Mesodermal cell (in vitro differentiated cells): ENCODE data around the gene KIAA1191. TPM values are rescaled to one million over a fixed set of nuclear protein-coding genes. Genes with fewer than 3 reads are reported as not detected.
"Not testable (repeated sequence)": the region's sequence is repeated elsewhere in the genome, so short reads cannot be mapped to it uniquely, and the experiment has no call there.

Source experiments
- H3K27ac ChIP-seq: 2 replicates; pipeline ENCODE4 v1.7.0; 2013; ENCODE audit warnings: mild to moderate bottlenecking, low read depth, low read length, moderate library complexity; ENCODE audit not compliant: severe bottlenecking
- H3K36me3 ChIP-seq: 2 replicates; pipeline ENCODE4 v1.7.1; 2013; ENCODE audit warnings: mild to moderate bottlenecking, low read length, moderate library complexity; ENCODE audit not compliant: control insufficient read depth, insufficient read depth
- H3K4me1 ChIP-seq: one replicate; pipeline ENCODE4 v1.7.1; 2013; ENCODE audit warnings: mild to moderate bottlenecking, low read length; ENCODE audit not compliant: insufficient read depth, control insufficient read depth, poor library complexity, severe bottlenecking
- H3K4me3 ChIP-seq: 2 replicates; pipeline ENCODE4 v1.7.0; 2013; ENCODE audit warnings: low read length, control low read depth, mild to moderate bottlenecking; ENCODE audit not compliant: insufficient read depth, poor library complexity, severe bottlenecking; ENCODE audit errors: extremely low read depth
- H3K9me3 ChIP-seq: 2 replicates; pipeline ENCODE4 v1.7.1; 2013; ENCODE audit warnings: mild to moderate bottlenecking, low read length, moderate library complexity; ENCODE audit not compliant: control insufficient read depth
- WGBS, 2 experiments: methylation state at CpG; one replicate each; pipeline ENCODE4 v1.1.5; 2013; ENCODE audit warnings: missing lambda C conversion rate in 2 of 2; ENCODE audit not compliant: insufficient coverage in 2 of 2; 5-methylcytosine and 5-hydroxymethylcytosine counted together
- polyA plus RNA-seq, 2 experiments: library from polyadenylated mRNA; stranded (reverse); fragments of 50-300 nt; gene quantifications; one replicate each; pipeline ENCODE4 v1.2.3, GENCODE V29; 2013

Gene KIAA1191
- polyA plus RNA-seq (2013, experiment 1 of 2), result 130 TPM
- polyA plus RNA-seq (2013, experiment 2 of 2), result 118 TPM

- Histone ChIP-seq H3K4me1 (peaks cover 9% of the 10 kb centered on the region), H3K9me3 (no peaks in the 10 kb centered on the region), H3K4me3 (peak within 1 kb of the TSS; percentile 97), H3K27ac (peak within 1 kb of the TSS; percentile 66), H3K36me3 (peaks cover 29% of the 10 kb centered on the region)
- WGBS, 2 experiments, result 0 to 1% methylated on average over 33 to 42 of the region's 56 CpGs
These were observed at the start of gene KIAA1191 for GRCh38 chr5:176361437-176362232. KIAA1191 (minus strand) TSS chr5:176361764; CDS start chr5:176359508, 2,256 bp downstream.

- Histone ChIP-seq H3K27ac (no peak overlapping the region), H3K9me3 (no peaks in the 10 kb centered on the region), H3K36me3 (peaks cover 50% of the 10 kb centered on the region), H3K4me3 (no peak overlapping the region), H3K4me1 (peaks cover 25% of the 10 kb centered on the region)
- 80 to 98% methylated on average over 3 to 4 of the region's 5 CpGs for WGBS, 2 experiments
These were observed 49.1 kb upstream of the KIAA1191 start for GRCh38 chr5:176410486-176411180.

- WGBS, 2 experiments, result 92 to 95% methylated on average over 2 to 3 of the region's 4 CpGs
- Histone ChIP-seq H3K9me3 (no peaks in the 10 kb centered on the region), H3K27ac (no peak overlapping the region), H3K36me3 (peaks cover 58% of the 10 kb centered on the region), H3K4me1 (peaks cover 21% of the 10 kb centered on the region), H3K4me3 (no peak overlapping the region)
These were observed 48.2 kb upstream of the KIAA1191 start for GRCh38 chr5:176409765-176410164.

- Histone ChIP-seq H3K36me3 (peaks cover 63% of the 10 kb centered on the region), H3K27ac (no peak overlapping the region), H3K9me3 (no peaks in the 10 kb centered on the region), H3K4me3 (no peak overlapping the region), H3K4me1 (peaks cover 21% of the 10 kb centered on the region)
- WGBS, 2 experiments, result 97% methylated on average over 5 of the region's 5 CpGs
These were observed 47.0 kb upstream of the KIAA1191 start for GRCh38 chr5:176408590-176408989.

GRCh38 chr5:176408252-176408573, 46.6 kb upstream of the KIAA1191 start:
- H3K9me3 ChIP-seq, H3K27ac ChIP-seq, H3K4me3 ChIP-seq: not testable (repeated sequence)
- Histone ChIP-seq H3K36me3 (peaks cover 66% of the 10 kb centered on the region), H3K4me1 (peaks cover 20% of the 10 kb centered on the region)
- 80 to 82% methylated on average over 1 to 5 of the region's 10 CpGs for WGBS, 2 experiments

- Histone ChIP-seq H3K36me3 (peaks cover 66% of the 10 kb centered on the region), H3K4me1 (peaks cover 15% of the 10 kb centered on the region)
- 88 to 92% methylated on average over 4 to 5 of the region's 6 CpGs for WGBS, 2 experiments
These were observed 46.1 kb upstream of the KIAA1191 start for GRCh38 chr5:176407456-176408251.

GRCh38 chr5:176406436-176407052, 45.0 kb upstream of the KIAA1191 start:
- Histone ChIP-seq H3K36me3 (peaks cover 64% of the 10 kb centered on the region), H3K27ac (no peak overlapping the region), H3K4me1 (peaks cover 4% of the 10 kb centered on the region), H3K9me3 (no peaks in the 10 kb centered on the region), H3K4me3 (no peak overlapping the region)
- 91 to 92% methylated on average over 5 to 7 of the region's 9 CpGs for WGBS, 2 experiments

More at GRCh38 chr5:176407456-176408251, 46.1 kb upstream of the KIAA1191 start:
- no peak overlapping the region for H3K27ac ChIP-seq
- no peak overlapping the region for H3K4me3 ChIP-seq
- H3K9me3 ChIP-seq, result no peaks in the 10 kb centered on the region

GRCh38 chr5:176405656-176406435, 44.3 kb upstream of the KIAA1191 start:
- peaks cover 65% of the 10 kb centered on the region for H3K36me3 ChIP-seq
- WGBS, 2 experiments, result 71 to 83% methylated on average over 15 to 16 of the region's 20 CpGs
- H3K9me3 ChIP-seq, result no peaks in the 10 kb centered on the region
- peaks cover 3% of the 10 kb centered on the region for H3K4me1 ChIP-seq
- H3K27ac ChIP-seq, result no peak overlapping the region
- H3K4me3 ChIP-seq, result no peak overlapping the region

- Histone ChIP-seq H3K4me3 (no peak overlapping the region), H3K4me1 (peaks cover 3% of the 10 kb centered on the region), H3K27ac (no peak overlapping the region), H3K9me3 (no peaks in the 10 kb centered on the region), H3K36me3 (peaks cover 32% of the 10 kb centered on the region)
- WGBS, 2 experiments, result 88 to 93% methylated on average over 17 to 18 of the region's 22 CpGs
These were observed 40.0 kb upstream of the KIAA1191 start for GRCh38 chr5:176401281-176402205.
